GM10248 (cell line): Measurements from ENCODE around the gene KRT75.

ENCODE experiments used
- CTCF ChIA-PET: fragments of 300-600 bp; sonication (Branson Sonifier 250); formaldehyde crosslinking; extraction: SDS; loops from one replicate; lab custom pipeline; 2021; ENCODE audit warnings: antibody characterized with exemption; lab: Yijun Ruan, JAX
- POLR2A ChIA-PET: fragments of 350-650 bp; sonication (Branson Sonifier 250); formaldehyde crosslinking; extraction: SDS; loops from one replicate; lab custom pipeline; 2020; ENCODE audit warnings: antibody characterized with exemption; lab: Yijun Ruan, JAX
- DNase-seq: peaks from one replicate; pipeline ENCODE4 v3.0.0; 2012; ENCODE audit errors: extremely low spot score
- TF ChIP-seq, protein P1 (sequence below): IDR thresholded peaks from 2 replicates; pipeline ENCODE4 v1.5.1; 2012; ENCODE audit warnings: mild to moderate bottlenecking, low read depth; ENCODE audit errors: extremely low read depth, missing control alignments, control extremely low read depth

Gene KRT75

GRCh38 chr12:52378091-52378490 is 56.1 kb downstream of the KRT75 start:
- no peak for DNase-seq
- ChIA-PET POLR2A (no interaction called here), CTCF (interaction anchor here (1.1 kb wide), 1 partner anchor 502 kb away, joined by 3 read pairs; no protein-coding TSS in a partner anchor)
- TF ChIP-seq, protein P1, sequence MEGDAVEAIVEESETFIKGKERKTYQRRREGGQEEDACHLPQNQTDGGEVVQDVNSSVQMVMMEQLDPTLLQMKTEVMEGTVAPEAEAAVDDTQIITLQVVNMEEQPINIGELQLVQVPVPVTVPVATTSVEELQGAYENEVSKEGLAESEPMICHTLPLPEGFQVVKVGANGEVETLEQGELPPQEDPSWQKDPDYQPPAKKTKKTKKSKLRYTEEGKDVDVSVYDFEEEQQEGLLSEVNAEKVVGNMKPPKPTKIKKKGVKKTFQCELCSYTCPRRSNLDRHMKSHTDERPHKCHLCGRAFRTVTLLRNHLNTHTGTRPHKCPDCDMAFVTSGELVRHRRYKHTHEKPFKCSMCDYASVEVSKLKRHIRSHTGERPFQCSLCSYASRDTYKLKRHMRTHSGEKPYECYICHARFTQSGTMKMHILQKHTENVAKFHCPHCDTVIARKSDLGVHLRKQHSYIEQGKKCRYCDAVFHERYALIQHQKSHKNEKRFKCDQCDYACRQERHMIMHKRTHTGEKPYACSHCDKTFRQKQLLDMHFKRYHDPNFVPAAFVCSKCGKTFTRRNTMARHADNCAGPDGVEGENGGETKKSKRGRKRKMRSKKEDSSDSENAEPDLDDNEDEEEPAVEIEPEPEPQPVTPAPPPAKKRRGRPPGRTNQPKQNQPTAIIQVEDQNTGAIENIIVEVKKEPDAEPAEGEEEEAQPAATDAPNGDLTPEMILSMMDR, result no peak

DNA sequence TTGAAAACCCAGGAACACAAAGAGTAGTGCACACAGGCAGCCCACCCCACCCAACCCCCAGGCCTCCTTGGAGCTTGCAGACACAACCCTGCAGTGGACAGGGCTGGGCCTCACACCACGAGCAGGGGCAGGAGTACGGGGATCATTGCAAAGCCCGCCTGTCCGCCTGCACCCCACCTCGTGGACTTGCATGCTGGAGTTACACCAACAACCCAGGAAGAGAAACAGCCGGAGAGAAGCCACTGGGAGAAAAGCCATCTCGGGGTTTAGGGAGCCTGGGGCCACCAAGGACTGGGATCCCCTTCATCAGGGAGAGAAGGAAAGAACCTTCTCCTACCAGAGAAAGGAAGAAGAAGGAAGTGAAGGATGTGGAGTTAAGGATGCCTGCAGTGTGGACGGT is 56.9 kb downstream of the KRT75 start:
- TF ChIP-seq, protein P1, result no peak
- ChIA-PET POLR2A (no interaction called here), CTCF (no interaction called here)
- no peak for DNase-seq
